Ecto neural progenitor cell (in vitro differentiated cells): Measurements from ENCODE around the gene CACNA1I.
"Not testable (repeated sequence)": the region's sequence is repeated elsewhere in the genome, so short reads cannot be mapped to it uniquely, and the experiment has no call there.

Experiments
- DNase-seq: peaks from one replicate; pipeline ENCODE4 v3.0.0-alpha.2; 2018; ENCODE audit warnings: low spot score

Gene CACNA1I

DNA sequence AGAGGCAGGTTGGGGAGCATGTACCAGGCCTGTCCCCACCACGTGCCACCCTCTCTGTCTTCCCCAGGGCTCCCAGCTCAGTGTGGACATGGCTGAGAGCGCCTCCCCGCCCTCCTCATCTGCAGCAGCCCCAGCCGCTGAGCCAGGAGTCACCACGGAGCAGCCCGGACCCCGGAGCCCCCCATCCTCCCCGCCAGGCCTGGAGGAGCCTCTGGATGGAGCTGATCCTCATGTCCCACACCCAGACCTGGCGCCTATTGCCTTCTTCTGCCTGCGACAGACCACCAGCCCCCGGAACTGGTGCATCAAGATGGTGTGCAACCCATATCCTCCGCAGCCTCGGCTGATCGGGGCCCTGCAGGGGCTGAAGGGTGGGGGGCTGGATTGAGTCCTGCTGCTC is at the start of gene CACNA1I:
TSS of gene CACNA1I (plus strand) at position 89 of the 400 bp plus-strand sequence. CDS start at position 89, 0 bp downstream.
- no peak for DNase-seq

DNA sequence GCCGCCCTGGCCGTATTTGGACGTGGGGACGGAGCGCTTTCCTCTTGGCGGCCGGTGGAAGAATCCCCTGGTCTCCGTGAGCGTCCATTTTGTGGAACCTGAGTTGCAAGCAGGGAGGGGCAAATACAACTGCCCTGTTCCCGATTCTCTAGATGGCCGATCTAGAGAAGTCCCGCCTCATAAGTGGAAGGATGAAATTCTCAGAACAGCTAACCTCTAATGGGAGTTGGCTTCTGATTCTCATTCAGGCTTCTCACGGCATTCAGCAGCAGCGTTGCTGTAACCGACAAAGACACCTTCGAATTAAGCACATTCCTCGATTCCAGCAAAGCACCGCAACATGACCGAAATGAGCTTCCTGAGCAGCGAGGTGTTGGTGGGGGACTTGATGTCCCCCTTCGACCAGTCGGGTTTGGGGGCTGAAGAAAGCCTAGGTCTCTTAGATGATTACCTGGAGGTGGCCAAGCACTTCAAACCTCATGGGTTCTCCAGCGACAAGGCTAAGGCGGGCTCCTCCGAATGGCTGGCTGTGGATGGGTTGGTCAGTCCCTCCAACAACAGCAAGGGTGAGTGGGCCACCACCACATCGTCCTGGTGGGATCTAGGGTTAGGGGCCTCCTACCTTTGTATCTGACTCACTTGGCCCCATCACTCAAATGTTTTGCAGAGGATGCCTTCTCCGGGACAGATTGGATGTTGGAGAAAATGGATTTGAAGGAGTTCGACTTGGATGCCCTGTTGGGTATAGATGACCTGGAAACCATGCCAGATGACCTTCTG is 49.3 kb upstream of the CACNA1I start:
- DNase-seq: not testable (repeated sequence)

DNA sequence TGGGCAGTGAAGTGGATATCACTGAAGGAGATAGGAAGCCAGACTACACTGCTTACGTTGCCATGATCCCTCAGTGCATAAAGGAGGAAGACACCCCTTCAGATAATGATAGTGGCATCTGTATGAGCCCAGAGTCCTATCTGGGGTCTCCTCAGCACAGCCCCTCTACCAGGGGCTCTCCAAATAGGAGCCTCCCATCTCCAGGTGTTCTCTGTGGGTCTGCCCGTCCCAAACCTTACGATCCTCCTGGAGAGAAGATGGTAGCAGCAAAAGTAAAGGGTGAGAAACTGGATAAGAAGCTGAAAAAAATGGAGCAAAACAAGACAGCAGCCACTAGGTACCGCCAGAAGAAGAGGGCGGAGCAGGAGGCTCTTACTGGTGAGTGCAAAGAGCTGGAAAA is 48.5 kb upstream of the CACNA1I start:
- DNase-seq: not testable (repeated sequence)

DNA sequence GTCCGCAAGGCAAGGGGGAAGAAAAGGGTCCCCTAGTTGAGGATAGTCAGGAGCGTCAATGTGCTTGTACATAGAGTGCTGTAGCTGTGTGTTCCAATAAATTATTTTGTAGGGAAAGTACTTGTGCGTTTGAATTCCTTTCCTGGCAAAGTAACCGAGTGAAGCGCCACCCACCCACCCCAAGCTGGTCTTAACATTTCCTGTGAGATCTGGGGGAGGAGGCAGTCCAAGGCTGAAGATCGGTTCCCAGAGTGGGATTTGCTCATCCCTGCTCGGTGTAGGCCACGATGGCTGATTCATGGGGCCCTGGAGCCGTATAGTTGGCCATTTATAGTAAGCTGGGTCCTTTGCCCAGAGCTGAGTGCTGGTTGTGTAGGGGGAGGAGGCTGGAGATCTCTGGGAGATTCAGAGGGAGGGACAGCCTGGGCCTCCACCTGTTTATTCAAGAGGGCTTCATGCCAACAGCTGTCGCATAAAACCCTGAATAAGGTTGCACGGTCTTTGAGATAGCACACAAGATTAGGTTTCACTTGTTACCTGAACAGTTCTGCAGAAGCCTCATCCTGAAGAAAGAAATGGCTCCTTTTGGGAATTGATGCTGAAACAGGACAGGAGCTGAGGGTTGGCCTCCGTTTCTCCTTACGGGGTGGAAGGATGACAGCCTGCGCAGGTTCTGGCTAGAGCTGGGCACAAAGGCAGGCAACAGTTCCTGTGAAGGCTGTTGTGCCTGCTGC is 47.8 kb upstream of the CACNA1I start:
- DNase-seq: no peak

DNA sequence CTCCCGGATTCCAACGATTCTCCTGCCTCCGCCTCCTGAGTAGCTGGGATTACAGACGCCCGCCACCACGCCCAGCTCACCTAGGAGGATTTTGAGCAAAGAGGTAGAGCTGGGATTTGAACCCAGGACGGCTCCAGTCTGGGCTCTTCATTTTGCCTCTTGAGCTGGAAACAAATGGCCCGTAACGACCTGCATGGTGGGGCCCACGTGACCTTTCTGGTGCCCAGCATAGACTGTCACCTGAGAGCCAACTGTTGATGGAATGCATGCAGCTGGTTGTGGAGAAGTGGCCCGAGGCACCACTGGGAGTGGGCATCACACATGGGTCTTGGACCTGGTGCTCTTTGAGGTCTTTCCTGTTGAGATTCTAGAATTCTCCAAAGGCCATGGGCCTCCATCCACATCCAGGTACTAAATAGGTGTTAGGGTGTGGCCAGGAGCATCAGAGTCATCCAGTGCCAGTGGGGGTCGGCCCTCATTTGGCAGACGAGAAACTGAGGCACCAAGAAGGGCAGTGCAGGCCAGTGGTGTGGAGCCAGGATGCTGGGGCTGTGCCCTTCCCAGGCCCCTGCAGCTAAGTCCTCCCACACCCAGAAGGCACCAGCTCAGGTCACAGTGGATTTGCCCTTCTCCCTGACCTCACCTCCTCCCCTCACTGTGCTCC is 46.3 kb upstream of the CACNA1I start:
- DNase-seq: no peak

DNA sequence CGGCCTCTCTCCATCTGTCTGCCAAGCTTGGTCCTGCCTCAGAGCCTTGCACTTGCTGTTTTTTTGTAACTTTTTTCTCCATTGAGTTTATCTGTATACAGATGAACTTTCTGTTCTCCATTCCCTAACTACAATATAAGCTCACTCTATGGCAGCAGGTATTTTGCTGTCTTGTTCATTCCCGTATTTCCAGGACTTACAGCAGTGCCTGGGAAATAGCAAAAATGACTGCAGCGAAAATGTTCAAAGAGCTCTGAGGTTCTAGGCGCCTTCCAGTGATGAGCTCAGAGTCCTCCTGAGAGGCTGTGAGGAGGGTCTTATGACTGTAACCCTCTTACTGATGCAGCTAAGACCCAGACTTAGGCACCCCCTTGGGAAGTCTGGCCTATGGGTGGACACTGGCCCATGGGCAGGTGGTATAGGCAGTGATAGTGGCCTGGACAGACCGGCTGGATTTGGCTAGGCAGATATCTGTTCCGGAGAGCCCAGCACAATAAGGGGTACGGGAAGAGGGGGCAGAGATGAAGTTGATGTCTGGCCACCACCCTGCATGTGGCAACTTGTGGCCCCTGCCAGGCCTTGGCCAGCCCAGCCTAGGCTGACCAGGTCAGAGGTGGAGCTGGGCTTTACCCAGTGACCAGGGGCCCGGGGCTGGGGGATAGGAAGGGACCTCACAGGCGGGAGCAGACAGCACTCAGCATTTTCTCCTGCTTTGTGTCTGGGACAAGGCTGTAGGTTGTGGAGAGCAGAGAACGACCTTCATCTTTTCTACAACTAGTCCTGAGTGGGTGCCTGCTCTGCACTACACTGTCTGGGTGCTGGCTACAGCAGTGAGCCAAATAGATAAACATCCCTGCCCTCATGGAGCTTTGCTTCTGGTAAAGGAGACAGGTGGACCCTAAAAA is 45.5 kb upstream of the CACNA1I start:
- DNase-seq: no peak

DNA sequence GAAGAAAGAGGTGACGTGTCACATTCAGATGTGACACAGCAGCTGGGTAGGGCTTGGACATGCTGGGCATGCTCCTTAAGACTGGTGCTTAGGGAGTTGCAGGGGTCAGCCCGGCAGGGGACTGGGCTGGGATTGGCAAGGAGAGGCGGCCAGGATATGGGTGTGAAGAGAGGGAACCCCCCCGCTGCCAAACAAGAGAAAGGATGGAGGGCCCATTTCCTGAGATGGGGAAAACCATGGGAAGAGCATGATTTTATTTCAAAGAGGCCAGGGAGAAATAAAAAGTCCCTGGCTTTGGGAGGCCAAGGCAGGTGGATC is 44.9 kb upstream of the CACNA1I start:
- DNase-seq: no peak

DNA sequence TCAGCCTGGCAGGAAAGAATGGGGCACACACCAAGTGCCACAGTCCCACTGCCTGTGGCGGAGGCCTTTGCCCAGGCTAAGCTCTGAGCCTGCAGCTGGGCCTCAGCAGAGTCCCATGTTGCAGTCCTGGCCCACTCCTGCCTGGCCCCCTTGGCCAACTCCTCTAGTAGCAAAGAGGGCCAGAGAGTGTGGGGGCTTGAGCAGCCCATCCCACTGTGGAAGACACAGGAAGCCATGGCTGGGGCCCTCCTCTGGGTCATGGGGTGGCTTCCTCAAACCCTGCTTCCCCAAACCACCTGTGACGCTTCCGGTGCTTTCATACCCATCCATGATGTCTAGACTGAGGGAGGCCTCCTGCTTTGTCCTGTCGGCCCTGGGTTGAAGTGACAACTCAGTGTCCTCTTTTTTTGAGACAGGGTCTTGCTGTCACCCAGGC is 43.8 kb upstream of the CACNA1I start:
- DNase-seq: no peak

DNA sequence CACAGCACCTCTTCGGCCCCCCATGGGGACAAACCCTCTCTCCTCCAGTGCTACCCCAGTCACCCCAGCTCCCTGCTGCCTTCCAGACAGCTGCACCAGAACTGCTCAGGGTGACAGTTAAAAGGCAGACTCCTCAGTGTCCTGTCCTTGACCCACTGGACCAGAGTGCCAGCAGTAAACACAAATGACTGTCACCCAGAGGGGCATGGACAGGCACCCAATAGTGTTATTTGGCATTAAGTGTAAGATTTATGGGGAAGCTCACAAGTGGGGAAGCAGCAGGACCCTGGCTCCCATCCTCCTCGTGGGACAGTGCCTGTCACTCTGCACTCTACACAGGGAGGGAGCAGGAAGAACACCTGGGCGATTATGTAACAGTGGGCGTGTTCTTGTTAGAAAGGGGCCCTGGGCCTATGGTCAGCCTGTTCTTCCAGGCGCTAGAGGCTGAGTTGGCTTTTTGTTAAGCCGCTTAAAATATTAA is 43.0 kb upstream of the CACNA1I start:
- no peak for DNase-seq

DNA sequence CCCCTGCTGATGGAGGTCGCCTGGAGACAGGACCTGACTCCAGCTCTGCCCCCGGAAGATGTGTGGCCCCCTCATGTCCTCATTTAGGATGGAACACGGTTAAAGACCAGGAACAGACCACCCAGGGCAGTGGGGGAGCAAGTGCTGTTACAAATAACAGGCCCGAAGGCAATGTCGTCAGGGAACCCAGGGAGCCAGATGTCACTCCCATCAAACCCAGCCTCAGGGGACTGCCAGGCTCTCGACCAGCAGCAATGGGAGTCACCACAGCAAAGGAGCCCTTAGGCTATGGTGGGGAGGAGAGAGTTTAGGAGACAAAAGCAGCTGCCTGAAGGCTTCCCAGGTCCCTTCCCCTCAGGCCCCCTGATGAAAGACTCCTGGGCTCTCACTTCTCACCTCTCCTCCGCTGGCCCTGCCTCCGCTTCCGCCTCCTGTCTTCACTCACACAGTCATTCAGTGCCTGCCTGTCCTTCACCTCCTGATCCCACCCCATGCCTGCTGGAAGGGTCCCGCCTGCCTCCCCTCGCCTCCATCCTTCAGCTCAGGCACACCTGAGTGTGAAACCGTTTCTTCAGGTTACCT is 42.4 kb upstream of the CACNA1I start:
- peak; percentile 65 for DNase-seq

DNA sequence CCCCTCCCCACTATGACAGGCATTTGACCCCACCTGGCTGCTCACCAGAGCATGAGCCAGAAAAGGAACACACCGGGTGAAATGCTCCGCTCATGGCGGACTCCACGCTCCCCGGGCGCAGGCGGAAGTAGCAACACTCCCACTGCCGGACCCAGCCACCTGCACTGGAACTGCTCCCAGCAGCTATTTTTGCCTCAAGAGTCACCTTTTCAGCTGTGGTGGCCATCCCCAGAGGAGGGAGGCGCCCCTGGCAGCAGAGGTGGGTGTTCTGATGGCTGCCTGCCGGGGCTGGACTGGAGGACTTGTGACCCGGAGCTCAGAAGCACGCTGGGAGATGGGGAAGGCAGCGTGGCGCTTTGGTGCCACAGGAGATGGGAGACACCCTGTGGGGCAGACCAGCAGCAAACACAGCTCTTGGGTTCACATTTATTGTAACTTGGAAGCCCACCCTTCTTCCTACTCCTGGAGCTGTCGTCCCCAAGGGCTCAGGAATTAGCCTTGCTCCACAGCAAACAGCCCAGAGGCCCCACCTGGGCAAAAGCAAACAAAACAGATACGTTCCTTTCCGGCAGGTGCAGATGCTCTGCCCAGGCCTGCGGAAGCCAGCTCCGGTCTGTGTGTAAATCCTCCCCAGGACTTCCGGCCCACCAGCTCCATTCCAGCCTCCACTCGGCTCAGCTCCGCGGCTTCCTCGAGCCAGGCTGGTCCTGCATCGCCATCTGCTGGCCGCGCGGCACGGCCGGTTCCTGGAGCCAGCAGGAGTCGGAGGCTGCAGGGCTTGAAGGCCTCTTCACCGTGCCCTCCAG is 41.7 kb upstream of the CACNA1I start:
- DNase-seq: peak; percentile 94

DNA sequence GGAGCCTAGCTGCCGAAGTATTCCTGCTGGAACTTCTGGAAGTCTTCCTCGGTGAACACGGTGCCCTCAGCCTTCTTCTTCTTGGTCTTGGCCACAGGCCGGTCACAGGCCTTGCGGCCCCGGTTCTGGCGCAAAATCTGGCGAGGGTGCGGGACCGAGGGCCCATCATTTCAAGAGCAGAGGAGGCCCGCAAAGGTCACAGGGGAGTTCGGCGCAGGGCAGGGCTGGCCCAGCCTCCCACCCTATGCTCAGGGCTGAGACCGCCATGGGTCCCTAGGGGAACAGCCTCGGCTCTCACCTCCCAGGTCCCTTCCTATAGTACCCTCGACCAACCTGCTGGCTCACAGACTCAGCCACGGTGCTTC is 41.1 kb upstream of the CACNA1I start:
- no peak for DNase-seq

DNA sequence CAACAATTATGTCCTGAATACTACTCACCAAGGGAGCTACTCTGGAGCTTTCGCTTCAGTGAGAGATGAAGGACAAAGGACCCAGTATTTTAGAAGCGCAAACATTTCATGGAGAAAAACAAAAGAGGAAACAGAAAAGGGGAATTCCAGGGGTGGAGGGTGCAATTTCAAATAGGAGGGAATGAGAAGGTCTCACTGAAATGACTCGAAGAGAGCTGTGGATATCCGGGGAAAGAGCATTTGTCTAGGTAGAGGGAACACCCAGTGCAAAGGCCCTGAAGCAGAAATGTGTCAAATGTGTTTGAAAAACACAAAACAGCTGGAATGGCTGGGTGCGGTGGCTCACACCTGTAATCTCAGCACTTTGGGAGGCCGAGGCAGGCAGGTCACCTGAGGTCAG is 40.4 kb upstream of the CACNA1I start:
- no peak for DNase-seq

DNA sequence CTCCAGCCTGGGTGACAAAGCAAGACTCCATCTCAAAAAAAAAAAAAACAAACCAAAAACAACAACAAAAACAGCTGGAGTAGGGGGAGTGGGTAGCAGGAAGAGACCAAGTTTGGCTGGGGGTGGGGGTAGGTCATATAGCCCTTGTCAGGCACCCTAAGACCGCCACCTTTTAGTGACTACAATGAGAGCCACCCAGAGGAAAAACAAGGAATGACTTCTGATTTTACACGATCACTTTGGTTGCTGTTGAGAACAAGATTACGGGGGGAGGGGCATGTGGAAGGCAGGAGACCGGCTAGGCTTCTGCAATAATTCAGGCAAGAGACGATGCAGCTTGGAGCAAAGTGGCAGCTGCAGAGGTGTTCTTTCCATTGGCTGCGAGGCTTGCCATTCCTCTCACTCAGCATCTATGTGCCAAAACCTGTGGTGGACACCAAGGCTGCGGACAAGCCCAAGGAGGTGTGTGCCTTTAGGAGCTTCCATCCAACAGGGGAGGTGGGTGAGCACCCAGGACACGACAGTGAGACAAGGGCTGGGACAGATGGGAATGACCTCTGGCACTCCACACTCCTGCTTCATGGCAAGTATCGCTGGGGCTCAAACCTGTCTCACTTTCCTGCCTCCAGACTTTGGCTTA is 39.7 kb upstream of the CACNA1I start:
- no peak for DNase-seq

DNA sequence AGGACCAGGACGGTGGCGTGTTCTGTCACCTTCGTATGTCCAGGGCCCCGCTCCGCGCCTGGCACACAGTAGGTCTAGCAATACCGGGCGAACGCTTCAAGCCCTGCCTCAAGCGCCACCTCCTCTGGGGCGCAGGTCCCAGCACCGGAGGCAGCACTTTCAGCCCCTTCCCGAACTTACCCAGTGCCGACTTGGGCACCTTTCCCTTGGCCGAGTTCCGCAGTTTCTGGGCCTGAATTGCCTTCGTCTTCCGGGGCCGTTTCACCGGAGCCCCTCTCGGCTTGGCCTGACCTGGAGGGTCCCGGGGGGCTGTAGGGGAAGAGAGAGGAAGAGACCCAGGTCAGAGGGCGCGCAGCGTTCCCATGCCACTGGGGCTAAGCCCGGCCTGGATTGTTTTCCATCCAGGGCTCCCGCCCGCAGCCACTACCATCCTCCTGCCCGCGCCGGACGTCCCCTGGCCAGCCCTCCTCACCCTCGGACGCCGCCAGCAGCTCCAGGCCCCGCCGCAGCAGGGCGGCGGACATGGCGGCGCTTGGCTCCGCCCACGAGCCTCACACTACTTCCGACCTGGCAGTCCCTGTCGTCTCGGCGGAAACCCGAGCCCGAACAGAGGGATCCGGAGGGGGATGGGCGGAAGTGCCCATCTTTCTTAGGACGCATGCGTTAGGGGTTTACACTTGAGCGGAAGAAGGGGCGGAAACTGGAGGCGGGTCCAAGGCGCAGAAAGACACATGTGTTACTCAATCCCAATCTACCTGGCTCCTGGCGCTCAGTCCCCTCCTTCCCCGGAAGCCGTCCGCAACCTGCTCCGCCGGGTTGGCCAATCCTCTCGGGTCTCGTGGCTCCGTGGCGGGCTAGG is 38.1 kb upstream of the CACNA1I start, which contains the start of gene RPS19BP1:
TSS of gene RPS19BP1 (minus strand) at position 534 of the 859 bp plus-strand sequence. CDS start at position 524, 10 bp downstream.
- DNase-seq: peak; percentile 98

DNA sequence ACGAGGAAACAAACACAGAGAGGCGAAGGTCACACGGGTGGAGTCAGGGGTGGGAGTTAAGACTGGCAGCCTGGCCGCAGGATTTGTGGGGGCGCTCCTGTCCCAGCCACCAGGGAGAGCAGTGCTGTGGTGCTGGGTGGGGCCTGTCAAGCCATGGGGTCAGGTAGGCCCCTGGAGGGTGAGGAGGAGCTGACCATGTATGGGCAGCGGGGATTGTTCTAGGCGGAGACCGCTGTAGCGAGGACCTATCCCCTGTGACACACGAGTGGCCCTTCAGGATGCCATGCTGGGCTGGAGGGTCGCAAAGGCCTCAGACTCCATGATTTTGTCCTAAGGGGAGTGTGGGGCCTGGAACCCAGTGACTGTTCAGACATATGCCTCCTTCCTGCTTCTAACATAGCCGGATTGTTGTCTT is 36.5 kb upstream of the CACNA1I start:
- DNase-seq: no peak

DNA sequence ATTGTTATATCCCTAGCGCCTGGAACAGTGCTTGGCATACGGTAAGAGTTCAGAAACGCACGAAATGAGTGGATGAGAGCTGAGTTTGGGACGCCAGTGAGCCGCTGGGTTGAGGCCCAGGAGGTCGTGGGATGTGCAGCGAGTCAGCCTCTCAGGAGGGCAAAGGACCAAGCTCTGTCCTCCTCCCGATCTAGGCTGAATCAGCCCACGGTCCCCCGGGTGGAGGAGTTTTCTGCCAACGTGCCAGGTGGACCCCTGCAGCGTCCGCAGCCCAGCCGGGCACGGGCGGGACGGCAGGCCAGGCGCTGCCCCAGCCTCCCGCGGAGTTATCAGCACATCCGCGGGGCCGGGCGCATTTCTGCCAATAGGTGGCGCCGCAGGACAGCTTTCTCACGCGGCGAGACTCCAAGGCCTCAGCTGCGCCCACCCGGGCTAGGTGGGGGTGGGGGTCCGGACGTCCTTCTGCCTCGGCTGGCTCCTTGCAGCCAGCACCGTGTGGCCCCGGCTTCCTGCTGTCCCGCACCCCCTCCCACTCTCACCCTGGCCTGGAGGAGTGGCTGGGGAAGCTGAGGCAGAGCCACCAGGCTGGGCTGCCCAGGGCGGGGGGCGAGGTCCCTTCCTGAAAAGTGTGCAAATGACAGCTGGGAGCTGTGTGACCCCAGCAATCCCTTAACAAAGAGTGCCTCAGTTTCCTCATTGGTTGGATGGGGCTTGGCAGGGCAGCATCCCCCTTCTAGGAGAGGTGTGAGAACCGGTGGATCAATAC is 35.8 kb upstream of the CACNA1I start:
- peak; percentile 94 for DNase-seq

DNA sequence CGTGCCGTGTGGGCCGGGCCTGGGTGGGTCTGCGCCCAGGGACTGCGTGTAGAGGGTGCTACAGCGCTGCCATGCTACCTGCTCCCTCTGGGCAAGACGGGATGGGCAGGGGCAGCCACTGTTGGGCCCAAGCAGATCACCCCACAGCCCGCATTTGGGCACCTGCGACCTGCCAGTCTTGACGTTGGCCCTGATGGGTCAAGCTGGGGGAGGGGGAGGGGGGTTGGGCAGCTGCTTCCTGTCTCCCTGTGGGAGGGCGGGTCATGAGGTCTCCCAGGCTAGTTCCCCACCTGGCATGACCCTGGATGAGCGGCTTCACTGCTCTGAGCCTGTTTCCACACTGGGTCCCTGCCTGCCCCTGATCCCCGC is 35.2 kb upstream of the CACNA1I start:
- DNase-seq: no peak
